Stimulated activated naive CD8-positive, alpha-beta T cell treated with anti-CD3 and anti-CD28 coated beads, Interleukin-15, amount 100 ng/mL, for 72 hours (primary cell): ENCODE measurements around the gene CLDN24.
A peak's percentile ranks its signal among the peaks of the same experiment; 100 is the strongest.

ENCODE experiments used
- ATAC-seq: fragments of 150-1000 bp; cut with Tn5 transposase; 2 replicates; pipeline ENCODE4 v1.10.0; 2021; ENCODE audit warnings: mild to moderate bottlenecking, moderate library complexity
- DNase-seq, 2 donors: peaks; one replicate each; pipeline ENCODE4 v3.0.0; 2021 to 2022
- H3K27ac Mint-ChIP-seq, 2 donors: one replicate each; pipeline ENCODE4 v1.8.0; 2022; ENCODE audit warnings: mild to moderate bottlenecking in 2 of 2, mixed read lengths in 2 of 2, moderate library complexity in 2 of 2
- H3K27me3 Mint-ChIP-seq: one replicate; pipeline ENCODE4 v1.8.0; 2022; ENCODE audit warnings: mixed read lengths
- H3K4me1 Mint-ChIP-seq: one replicate; pipeline ENCODE4 v1.8.0; 2022; ENCODE audit warnings: mild to moderate bottlenecking, mixed read lengths
- H3K4me3 Mint-ChIP-seq, 2 donors: one replicate each; pipeline ENCODE4 v1.8.0; 2022; ENCODE audit warnings: mild to moderate bottlenecking in 2 of 2, mixed read lengths in 2 of 2, moderate library complexity in 1 of 2
- H3K9me3 Mint-ChIP-seq, 2 donors: one replicate each; pipeline ENCODE4 v1.8.0; 2022; ENCODE audit warnings: mixed read lengths in 2 of 2

CLDN24 gene

DNA sequence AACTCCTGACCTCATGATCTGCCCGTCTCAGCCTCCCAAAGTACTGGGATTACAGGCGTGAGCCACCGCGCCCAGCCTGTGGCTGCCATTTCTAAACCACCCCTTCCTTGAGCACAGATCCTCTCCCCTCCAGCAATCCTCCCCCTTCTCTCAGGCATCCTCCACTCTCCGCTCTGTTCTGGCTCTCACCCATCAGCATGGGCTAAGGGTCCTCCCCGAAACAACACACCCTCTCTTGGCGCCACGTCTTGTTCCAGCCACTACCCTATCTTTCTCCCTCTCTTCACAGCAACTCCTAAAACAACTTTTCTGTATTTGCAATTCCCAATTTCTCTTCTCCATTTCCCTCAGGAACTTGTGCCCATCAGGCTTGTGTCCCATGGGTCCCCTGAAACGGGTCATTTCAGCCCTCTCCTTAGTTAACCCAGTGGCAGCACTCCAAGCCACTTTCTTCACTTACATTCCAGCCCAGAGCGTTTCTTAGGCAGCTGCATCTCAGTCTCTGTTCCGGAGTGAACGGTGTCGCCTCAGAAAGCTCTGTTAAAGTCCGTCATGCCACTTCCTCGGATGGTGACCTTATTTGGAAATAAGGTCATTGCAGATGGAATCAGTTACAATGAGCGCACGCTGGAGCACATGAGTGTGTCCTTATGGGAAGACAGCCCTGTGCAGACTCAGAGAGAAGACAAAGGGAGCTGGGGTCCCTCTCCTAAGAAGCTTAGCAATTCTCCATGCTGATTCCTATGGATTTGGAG is 28.3 kb upstream of the CLDN24 start:
- peaks cover 21% of the 10 kb centered on the region for H3K4me1 Mint-ChIP-seq
- H3K9me3 Mint-ChIP-seq: no peaks in the 10 kb centered on the region
- H3K4me3 Mint-ChIP-seq: no peak overlapping the region
- peaks cover 47% of the 10 kb centered on the region for H3K27me3 Mint-ChIP-seq
- H3K27ac Mint-ChIP-seq: peak overlapping the region in 1 of 2 donors; percentile 46
- DNase-seq: no peak
- no peak for ATAC-seq

DNA sequence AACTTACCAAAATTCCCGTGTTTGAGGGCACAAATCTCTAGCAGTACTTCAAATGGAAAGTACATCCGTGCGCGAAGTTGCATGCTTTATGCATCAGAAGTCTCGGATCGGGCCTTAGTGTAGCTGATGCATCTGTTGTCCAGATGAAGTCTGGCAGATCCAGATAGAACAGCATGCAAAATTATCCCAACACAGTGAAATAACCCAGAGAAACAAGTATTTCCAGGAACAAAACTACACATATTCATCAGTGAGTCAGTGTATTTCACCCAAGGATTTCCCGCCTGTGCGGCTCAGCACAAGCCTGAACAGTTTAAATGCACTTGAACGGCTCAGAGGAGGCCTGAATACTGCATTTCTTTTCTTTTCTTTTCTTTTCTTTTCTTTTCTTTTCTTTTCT is 27.4 kb upstream of the CLDN24 start:
- H3K4me3 Mint-ChIP-seq: no peak overlapping the region
- H3K27ac Mint-ChIP-seq: peak overlapping the region in 1 of 2 donors; percentile 37
- no peak for DNase-seq
- H3K4me1 Mint-ChIP-seq: peaks cover 21% of the 10 kb centered on the region
- H3K27me3 Mint-ChIP-seq: peaks cover 55% of the 10 kb centered on the region
- no peak for ATAC-seq
- no peaks in the 10 kb centered on the region for H3K9me3 Mint-ChIP-seq

DNA sequence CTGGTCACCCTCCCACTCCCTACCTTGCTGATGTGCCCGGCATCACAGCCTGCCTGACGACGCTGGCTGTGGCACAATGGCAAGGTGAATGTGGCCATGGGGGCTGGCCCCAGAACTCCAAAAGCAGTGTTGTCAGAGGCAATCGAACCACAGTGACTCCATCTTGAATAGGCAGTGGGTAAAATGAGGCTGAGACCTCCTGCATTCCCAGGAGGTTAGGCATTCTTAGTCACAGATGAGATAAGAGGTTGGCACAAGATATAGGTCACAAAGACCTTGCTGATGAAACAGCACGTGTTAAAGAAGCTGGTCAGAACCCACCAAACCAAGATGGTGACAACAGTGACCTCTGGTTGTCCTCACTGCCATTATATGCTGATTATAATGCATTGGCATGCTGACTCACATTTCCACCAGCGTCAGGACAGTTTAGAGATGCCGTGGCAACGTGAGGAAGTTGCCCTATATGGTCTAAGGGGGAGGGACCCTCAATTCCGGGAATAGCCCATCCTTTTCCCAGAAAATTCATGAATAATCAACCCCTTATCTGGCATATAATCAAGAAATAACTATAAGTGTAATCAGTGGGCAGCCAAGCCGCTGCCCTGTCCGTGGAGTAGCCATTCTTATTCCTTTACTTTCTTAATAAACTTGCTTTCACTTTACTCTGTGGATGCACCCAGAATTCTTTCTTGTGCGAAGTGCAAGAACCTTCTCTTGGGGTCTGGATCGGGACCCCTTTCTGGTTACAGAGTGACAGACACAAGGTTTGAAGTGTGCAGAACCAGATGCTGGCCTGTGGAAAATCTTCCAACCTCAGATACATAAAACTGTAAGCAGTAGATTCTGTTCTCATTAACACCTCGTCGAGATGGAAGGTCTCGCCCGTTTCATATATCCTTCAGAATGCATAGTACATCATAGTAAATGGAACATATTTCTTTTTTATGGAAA is 26.8 kb upstream of the CLDN24 start:
- peak overlapping the region in 1 of 2 donors; percentile 37 for H3K27ac Mint-ChIP-seq
- ATAC-seq (peak; percentile 93), DNase-seq (peak; percentile 42 to 71)

DNA sequence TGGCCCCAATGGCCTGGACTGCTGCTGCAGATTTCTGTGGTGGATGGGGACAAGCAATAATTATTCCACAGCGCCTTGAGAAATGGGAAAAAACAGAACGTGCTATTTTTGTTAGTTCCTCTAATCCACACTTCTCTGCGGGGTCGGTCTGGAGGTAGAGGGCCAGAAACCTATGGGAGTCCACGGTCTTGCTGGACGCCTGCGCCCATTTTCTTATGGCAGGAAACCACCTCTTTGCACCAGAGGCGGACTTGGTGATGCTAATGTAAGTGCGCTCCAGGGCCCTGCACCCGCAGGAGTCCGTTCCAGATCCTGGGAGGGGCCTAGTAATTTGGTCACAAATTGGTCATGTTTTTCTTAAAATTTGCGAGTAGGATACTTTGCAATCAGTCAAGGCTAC is 25.9 kb upstream of the CLDN24 start:
- H3K4me1 Mint-ChIP-seq: peaks cover 24% of the 10 kb centered on the region
- H3K9me3 Mint-ChIP-seq: no peaks in the 10 kb centered on the region
- no peak for DNase-seq
- H3K4me3 Mint-ChIP-seq: no peak overlapping the region
- no peak for ATAC-seq
- no peak overlapping the region for H3K27ac Mint-ChIP-seq
- peaks cover 71% of the 10 kb centered on the region for H3K27me3 Mint-ChIP-seq

More for the DNA sequence above, 26.8 kb upstream of the CLDN24 start:
- Mint-ChIP-seq H3K27me3 (peaks cover 62% of the 10 kb centered on the region), H3K9me3 (no peaks in the 10 kb centered on the region), H3K4me1 (peaks cover 21% of the 10 kb centered on the region), H3K4me3 (no peak overlapping the region)

DNA sequence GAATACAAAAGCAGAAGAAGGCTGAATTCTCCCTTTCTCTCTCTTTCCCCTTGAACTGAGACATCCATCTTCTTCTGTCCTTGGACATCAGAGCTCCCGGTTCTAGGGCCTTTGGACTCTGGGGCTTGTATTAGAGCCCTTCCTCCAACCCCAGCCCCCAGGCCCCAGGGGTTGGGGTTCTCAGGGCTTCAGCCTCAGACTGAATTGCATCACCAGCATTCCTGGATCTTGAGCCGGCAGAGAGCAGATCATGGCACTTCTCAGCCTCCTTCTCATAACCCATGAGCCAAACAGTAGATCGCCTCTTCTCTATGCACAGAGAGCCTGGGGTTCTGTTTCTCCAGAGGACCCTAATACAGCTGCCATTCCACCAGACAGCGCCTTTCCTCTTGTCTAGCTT is 25.3 kb upstream of the CLDN24 start:
- DNase-seq: no peak
- H3K27me3 Mint-ChIP-seq: peaks cover 75% of the 10 kb centered on the region
- no peak for ATAC-seq
- peak overlapping the region in 1 of 2 donors; percentile 37 for H3K27ac Mint-ChIP-seq
- no peak overlapping the region for H3K4me3 Mint-ChIP-seq
- H3K4me1 Mint-ChIP-seq: peaks cover 28% of the 10 kb centered on the region
- H3K9me3 Mint-ChIP-seq: no peaks in the 10 kb centered on the region

DNA sequence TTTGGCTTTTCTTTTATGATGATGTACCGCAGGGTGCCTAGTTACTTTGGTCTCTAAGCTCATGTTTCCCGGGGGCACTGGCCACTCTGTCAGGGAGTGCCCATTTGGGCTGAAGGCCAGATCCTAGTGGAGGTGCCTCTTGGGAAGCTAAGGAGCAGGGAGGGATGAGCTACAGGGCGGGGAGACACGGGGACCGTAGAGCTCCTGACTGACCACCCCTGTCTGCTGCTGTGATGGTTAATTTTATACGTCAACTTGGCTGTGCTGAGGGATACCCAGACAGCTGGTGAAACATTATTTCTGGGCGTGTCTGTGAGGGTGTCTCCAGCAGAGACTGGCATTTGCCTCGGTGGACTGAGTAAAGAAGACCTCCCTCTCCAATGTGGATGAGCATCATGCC is 24.9 kb upstream of the CLDN24 start:
- DNase-seq (no peak), ATAC-seq (no peak)
- Mint-ChIP-seq H3K9me3 (no peaks in the 10 kb centered on the region), H3K27me3 (peaks cover 74% of the 10 kb centered on the region), H3K27ac (no peak overlapping the region), H3K4me3 (no peak overlapping the region), H3K4me1 (peaks cover 28% of the 10 kb centered on the region)

DNA sequence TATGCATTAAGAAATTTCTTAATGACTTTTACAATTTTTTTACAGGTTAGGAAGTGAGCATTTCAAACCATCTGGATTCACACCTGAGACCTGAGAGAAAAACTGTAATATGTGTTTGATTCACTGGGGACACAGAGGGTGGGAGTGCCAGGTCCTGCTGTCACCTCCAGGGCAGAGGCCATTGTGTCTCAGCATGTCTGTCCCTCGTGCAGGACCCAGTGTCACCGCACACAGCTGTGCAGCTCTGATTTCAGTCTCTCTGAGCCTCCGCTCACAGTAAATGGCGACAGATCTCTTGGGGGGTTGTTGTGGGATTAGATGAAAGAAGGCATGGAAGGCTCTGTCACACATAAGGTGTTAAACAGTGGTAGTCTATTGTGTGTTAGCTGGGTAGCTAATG is 23.0 kb upstream of the CLDN24 start:
- ATAC-seq: no peak
- Mint-ChIP-seq H3K27me3 (peaks cover 63% of the 10 kb centered on the region), H3K27ac (no peak overlapping the region), H3K4me1 (peaks cover 23% of the 10 kb centered on the region), H3K9me3 (no peaks in the 10 kb centered on the region), H3K4me3 (no peak overlapping the region)
- no peak for DNase-seq

DNA sequence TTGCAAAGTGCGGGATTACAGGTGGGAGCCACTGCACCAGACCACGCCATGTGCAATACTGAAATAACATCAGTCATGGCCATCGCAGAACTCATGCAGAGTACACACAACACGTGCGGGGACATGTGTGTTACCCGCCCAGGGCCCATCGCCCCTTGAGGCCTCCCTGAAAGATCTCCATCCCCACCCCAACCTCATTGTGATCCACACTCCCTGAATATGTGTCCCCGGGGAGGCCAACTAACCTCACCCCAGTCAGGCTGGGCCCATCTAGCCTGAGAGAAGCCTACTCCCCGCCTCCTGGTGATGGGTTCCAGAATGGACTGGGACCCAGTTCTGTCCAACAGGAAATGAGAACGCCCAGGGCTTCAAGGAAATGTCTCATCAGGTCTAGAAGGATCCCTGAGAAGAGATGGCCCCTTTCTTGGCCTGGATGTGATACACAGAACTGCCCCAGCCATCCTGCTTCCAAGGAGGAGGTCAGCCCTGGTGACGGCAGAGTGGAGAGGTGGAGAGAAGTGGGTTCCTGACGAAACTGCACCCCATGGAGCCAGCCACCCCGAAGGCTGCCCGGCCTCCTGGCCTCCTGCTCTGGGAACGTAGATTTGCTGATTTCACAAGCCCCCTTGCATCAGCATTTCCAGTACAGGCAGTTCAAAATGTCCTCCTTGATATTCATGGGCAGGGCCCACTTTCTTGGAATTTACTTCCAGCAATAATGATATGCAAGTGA is 22.5 kb upstream of the CLDN24 start:
- DNase-seq: no peak
- H3K4me1 Mint-ChIP-seq: peaks cover 20% of the 10 kb centered on the region
- H3K9me3 Mint-ChIP-seq: no peaks in the 10 kb centered on the region
- H3K4me3 Mint-ChIP-seq: no peak overlapping the region
- peaks cover 60% of the 10 kb centered on the region for H3K27me3 Mint-ChIP-seq
- H3K27ac Mint-ChIP-seq: no peak overlapping the region
- no peak for ATAC-seq

DNA sequence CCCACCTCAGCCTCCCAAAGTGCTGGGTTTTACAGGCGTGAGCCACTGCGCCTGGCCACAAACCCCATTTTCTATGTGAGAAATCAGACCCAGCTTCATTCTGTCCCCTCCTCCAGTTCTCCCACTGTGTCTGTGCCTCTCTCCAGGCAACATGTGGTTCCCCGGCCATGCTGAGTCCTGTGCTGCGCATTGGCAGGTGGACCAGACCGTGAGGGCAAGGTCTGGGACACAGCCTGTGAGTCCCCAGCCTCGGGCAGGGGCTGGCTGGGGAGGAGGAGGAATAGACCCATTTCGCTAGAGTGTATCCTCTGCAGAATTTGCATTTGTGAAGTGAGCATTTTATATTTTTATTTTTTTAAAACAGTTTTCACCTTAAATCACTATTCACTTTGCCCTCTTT is 21.5 kb upstream of the CLDN24 start:
- Mint-ChIP-seq H3K27ac (no peak overlapping the region), H3K4me3 (no peak overlapping the region), H3K27me3 (peaks cover 59% of the 10 kb centered on the region), H3K9me3 (no peaks in the 10 kb centered on the region), H3K4me1 (peaks cover 11% of the 10 kb centered on the region)
- no peak for ATAC-seq
- no peak for DNase-seq

DNA sequence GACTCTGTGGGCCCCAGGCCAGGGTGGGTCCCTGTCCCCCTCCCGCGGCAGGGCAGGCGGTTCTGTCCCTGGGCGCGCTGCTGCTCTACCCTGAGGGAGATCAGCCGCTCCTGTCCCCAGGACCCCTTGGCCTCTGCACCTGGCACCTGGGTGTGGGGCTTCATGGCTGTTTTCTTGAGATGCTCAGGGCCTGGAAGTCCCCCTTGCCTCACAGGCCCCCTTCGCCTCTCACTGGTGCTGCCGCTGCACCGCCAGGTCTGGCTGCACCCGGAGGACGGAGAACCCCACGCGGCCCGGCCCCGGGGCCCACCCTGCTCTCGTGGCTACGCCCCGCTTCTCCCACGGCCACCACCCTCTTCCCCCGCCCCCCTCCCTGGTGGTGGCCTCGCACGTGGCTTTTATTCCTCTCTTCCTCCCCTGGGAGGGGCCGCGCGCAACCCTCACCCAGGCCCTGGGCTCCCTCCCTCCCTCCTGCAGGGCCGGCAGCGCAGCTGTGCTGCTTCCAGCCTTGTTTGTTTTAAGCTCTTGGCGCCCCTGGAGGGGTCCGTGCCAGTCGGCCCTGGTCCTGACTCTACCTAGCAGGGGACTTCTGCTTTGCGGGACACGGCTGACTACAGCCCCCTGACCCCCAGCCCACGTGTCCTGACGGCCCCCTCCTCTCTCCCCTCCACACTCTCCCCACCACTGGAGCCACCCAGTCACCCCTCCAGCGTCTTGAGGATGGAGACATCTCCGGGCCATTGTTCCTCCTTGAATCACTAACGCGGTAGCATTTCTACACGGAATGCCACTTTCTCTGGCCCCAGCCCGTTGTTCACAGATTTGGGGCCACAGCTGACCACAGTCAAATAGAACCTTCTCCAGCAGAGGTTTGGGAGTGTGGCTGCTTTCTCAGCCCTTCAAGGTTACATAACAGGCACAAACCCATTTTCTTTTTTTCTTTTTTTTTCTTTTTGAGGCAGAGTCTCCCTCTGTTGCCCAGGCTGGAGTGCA is 20.6 kb upstream of the CLDN24 start:
- Mint-ChIP-seq H3K27ac (peak overlapping the region in 1 of 2 donors; percentile 12), H3K27me3 (peaks cover 53% of the 10 kb centered on the region), H3K4me3 (peak overlapping the region; percentile 35 to 40), H3K4me1 (peaks cover 7% of the 10 kb centered on the region), H3K9me3 (no peaks in the 10 kb centered on the region)
- ATAC-seq (peak; percentile 65), DNase-seq (no peak)

DNA sequence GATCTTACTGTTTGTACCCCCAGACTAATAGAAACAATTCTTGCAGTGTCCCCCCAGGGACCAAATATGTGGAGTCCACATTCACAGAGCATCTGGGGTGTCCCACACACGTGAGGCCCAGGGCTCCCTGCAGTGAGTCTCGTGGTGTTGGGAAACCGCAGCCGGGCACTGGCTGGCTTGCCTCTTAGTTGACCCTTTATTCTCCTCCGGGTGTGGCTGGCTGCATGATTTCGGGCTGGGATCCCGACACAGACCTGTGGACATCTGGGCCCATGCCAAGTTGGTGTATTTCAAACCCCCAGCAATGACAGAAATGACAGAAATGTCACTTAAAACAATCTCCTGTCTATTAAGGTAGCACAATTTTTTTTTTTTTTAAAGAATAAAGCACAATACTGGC is 15.6 kb upstream of the CLDN24 start:
- Mint-ChIP-seq H3K27me3 (peaks cover 26% of the 10 kb centered on the region), H3K9me3 (no peaks in the 10 kb centered on the region), H3K27ac (no peak overlapping the region), H3K4me3 (no peak overlapping the region), H3K4me1 (peaks cover 8% of the 10 kb centered on the region)
- DNase-seq (no peak), ATAC-seq (no peak)

DNA sequence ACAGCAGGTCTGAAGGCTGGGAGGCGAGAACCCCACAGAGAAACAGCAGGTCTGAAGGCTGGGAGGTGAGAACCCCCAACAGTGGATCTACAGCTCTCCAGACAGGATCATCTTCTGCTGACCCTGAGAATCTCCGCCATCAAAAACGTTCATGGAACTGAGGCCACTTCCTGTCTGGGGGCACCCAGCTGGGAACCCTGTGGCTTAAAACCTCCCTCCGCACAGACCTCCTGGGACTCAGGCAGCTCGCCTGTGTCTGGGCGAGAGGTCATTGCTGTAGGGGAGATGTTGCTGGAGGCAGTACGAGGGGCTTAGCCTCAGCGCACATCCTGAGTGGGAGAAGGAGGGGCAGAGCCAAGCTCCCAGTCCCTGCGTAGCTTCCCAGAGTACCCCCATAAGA is 15.1 kb upstream of the CLDN24 start:
- DNase-seq (no peak), ATAC-seq (no peak)
- peaks cover 7% of the 10 kb centered on the region for H3K4me1 Mint-ChIP-seq
- peaks cover 28% of the 10 kb centered on the region for H3K27me3 Mint-ChIP-seq
- H3K27ac Mint-ChIP-seq: no peak overlapping the region
- no peaks in the 10 kb centered on the region for H3K9me3 Mint-ChIP-seq
- H3K4me3 Mint-ChIP-seq: no peak overlapping the region

DNA sequence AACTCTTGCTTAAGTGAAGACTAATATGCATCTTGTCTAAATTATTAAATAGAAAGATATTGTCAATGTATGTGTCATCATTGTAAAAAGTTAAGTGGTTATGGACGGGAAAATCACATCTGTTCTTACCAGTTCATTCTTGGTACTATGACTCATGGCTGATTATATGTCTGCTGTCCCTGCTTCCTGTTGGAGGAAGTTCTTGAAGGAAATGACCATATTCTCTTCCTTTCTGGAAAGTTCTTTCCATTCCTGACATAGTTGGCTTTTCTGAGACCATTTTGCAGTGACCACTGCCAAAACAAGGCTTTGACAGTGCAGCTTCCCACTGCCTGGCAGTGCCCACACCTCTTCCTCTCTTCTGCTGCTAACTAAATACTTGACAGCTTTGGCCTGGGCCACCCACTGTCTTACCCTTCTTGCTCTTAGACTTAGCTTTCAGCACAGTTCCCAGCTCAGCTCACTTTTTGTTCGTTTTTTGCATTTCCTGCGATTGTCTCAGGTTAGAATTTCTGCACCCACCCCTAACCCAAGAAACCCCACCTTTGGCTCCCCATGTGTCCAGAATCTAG is 13.2 kb upstream of the CLDN24 start:
- ATAC-seq (peak; percentile 53), DNase-seq (no peak)
- H3K4me3 Mint-ChIP-seq: no peak overlapping the region
- no peak overlapping the region for H3K27ac Mint-ChIP-seq
- peaks cover 7% of the 10 kb centered on the region for H3K4me1 Mint-ChIP-seq
- H3K27me3 Mint-ChIP-seq: peaks cover 18% of the 10 kb centered on the region
- H3K9me3 Mint-ChIP-seq: no peaks in the 10 kb centered on the region

DNA sequence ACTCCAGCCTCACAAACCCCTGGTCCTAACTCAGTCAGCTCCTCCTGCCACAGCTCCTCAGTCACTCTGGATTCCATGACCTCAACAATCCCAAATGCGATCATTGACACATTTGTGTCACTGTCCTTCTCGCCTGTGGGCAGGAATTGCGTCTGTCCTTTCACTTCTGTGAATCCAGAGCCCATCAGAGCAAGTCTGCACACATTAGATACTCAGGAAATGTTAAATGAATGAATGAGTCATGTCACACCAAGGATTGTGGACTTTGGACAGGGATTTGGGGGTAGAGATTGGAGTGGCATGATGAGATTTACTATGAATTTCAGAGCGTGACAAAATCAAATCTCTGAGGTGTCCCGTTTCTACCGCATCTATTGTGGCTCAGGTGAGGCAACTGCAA is 11.8 kb upstream of the CLDN24 start:
- ATAC-seq: no peak
- H3K27me3 Mint-ChIP-seq: peaks cover 18% of the 10 kb centered on the region
- H3K27ac Mint-ChIP-seq: no peak overlapping the region
- H3K4me1 Mint-ChIP-seq: peaks cover 7% of the 10 kb centered on the region
- DNase-seq: no peak
- H3K9me3 Mint-ChIP-seq: peaks cover 0 to 4% of the 10 kb centered on the region in 2 donors
- no peak overlapping the region for H3K4me3 Mint-ChIP-seq
